ENCODE data around the gene HTR1D. TPM values are rescaled to one million over a fixed set of nuclear protein-coding genes. Genes with fewer than 3 reads are reported as not detected.

The HTR1D gene
- total RNA-seq, 1 experiment from 2014 or later: 3.1 TPM

- H3K9me3 Mint-ChIP-seq: peaks cover 9 to 10% of the 10 kb centered on the region in 2 experiments
- Histone ChIP-seq H3K79me2 (ENCODE audit: insufficient read depth, low read length) (no peaks in the 10 kb centered on the region), H3T11ph (ENCODE audit: low read length) (no peak overlapping the region), H3K4me1 (ENCODE audit: insufficient read depth, low read length) (no peaks in the 10 kb centered on the region), H2AFZ (ENCODE audit: low read length) (no peak overlapping the region), H2BK15ac (ENCODE audit: low read depth, low read length) (no peak overlapping the region), H2BK12ac (ENCODE audit: insufficient read length, low read depth, low read length) (no peak overlapping the region), H3K27ac (ENCODE audit: insufficient read length, low read depth, low read length) (no peak overlapping the region), H2BK20ac (ENCODE audit: low read depth, low read length, poor library complexity, severe bottlenecking) (no peak overlapping the region), H4K5ac (ENCODE audit: insufficient read length, low read depth, low read length) (no peak overlapping the region), H4K8ac (replicated peaks; ENCODE audit: insufficient read length, low read depth, low read length) (no peak overlapping the region), H4K20me1 (ENCODE audit: control insufficient read depth, insufficient read depth, insufficient read length) (no peaks in the 10 kb centered on the region), H3K9ac (ENCODE audit: extremely low read depth, insufficient read length, low read length) (no peak overlapping the region), H3K79me1 (ENCODE audit: insufficient read depth, low read depth, low read length, poor library complexity, severe bottlenecking) (no peaks in the 10 kb centered on the region), H4K91ac (ENCODE audit: insufficient read length, low read depth, low read length) (no peak overlapping the region), H3K18ac (ENCODE audit: insufficient read length, low read depth, low read length) (no peak overlapping the region), H3K23ac (ENCODE audit: insufficient read length, low read depth, low read length) (no peak overlapping the region), H3K14ac (ENCODE audit: insufficient read depth, low read length) (no peak overlapping the region), H3K9me3 (ENCODE audit: control insufficient read depth, low read depth, low read length) (no peaks in the 10 kb centered on the region), H2BK120ac (ENCODE audit: low read depth, low read length, poor library complexity, severe bottlenecking) (no peak overlapping the region), H3K4ac (ENCODE audit: low read depth, low read length) (no peak overlapping the region), H3K23me2 (ENCODE audit: insufficient read length, low read depth, low read length, poor library complexity, severe bottlenecking) (no peaks in the 10 kb centered on the region), H3K4me2 (ENCODE audit: insufficient read depth, insufficient read length, low read length) (no peak overlapping the region), H3K56ac (ENCODE audit: insufficient read length, low read depth, low read length) (no peak overlapping the region), H3K27me3 (ENCODE audit: insufficient read depth, low read length) (no peaks in the 10 kb centered on the region), H2AK5ac (ENCODE audit: insufficient read length, low read length) (no peak overlapping the region), H2BK5ac (ENCODE audit: insufficient read length, low read length) (no peak overlapping the region)
- peaks cover 12 to 14% of the 10 kb centered on the region in 2 experiments for H3K4me1 Mint-ChIP-seq
- H3K27me3 Mint-ChIP-seq (ENCODE audit: low read depth): peaks cover 4% of the 10 kb centered on the region
- no peak for DNase-seq
- peaks cover 3 to 6% (median 5%) of the 10 kb centered on the region in 3 experiments; a peak in 5 of 7 replicates for H3K36me3 Mint-ChIP-seq (ENCODE audit: insufficient read depth in 1 of 3, low read depth in 3 of 3)
- no CpG with 5 or more reads among the region's 5 CpGs for WGBS (ENCODE audit: extremely low coverage, insufficient read length, low lambda C conversion rate)
- H3K27ac Mint-ChIP-seq: no peak overlapping the region
- no peak overlapping the region for H3K4me3 Mint-ChIP-seq
- TF ChIP-seq CTCF (conservative IDR thresholded peaks at IDR 0.05): no peak
Measured at GRCh38 chr1:23254584-23254983, 37.3 kb upstream of the HTR1D start.

Measured in H9 (cell line).